Posterior cingulate gyrus (tissue), 11 donors: ENCODE measurements around the gene NRP2.

Experiments
- DNase-seq, 10 donors: peaks; one replicate each; pipeline versions ENCODE4 v3.0.0 to v3.0.0-alpha.2; 2020 to 2021; ENCODE audit warnings: mixed read lengths in 3 of 10
- intact Hi-C: fragments of 100-400 bp; cut with DNase I; formaldehyde crosslinking; loops from one replicate; pipeline ENCODE4 v1.15.1; 2023

Gene NRP2

GRCh38 chr2:205746420-205746785 is 64.1 kb downstream of the NRP2 start:
- intact Hi-C loops = no loop called here
- peak in 1 of 10 donors; percentile 83 for DNase-seq

GRCh38 chr2:205747829-205748386 is 65.6 kb downstream of the NRP2 start:
- intact Hi-C loops = no loop called here
- DNase-seq = no peak

DNA sequence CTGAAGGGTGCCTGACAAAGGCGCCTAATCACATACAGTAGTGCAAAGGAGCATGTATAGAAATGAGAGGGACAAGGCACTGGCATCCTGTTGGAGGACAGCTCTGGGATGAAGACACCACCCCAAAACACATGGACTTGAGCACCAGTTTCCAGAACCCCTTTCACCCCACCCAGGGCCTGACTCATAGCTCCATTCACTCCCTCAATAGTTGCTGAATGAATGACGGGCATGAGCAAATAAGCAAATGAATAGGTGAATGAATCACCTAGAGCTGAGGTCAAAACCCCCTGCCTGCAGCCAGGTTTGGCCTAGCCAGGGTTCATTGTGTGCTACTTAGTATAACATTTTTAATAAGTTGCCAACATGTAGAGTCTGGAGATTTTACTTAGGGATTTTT is 66.3 kb downstream of the NRP2 start:
- intact Hi-C loops = no loop called here
- DNase-seq = no peak

GRCh38 chr2:205749078-205749477 is 66.8 kb downstream of the NRP2 start:
- intact Hi-C loops = no loop called here
- no peak for DNase-seq

GRCh38 chr2:205750797-205751196 is 68.5 kb downstream of the NRP2 start:
- intact Hi-C loops = no loop called here
- peak in 1 of 10 donors; percentile 1 for DNase-seq

GRCh38 chr2:205751569-205752031 is 69.3 kb downstream of the NRP2 start:
- peak in 1 of 10 donors; percentile 0 for DNase-seq
- intact Hi-C loops = no loop called here

GRCh38 chr2:205752296-205752820 is 70.1 kb downstream of the NRP2 start:
- DNase-seq = peak in 2 of 10 donors; percentile 9 to 62
- intact Hi-C loops = no loop called here

GRCh38 chr2:205752924-205753323 is 70.6 kb downstream of the NRP2 start:
- no peak for DNase-seq
- intact Hi-C loops = no loop called here

- intact Hi-C loops = no loop called here
- DNase-seq = no peak
Measured at GRCh38 chr2:205754285-205754923, 72.1 kb downstream of the NRP2 start.

GRCh38 chr2:205754924-205755321 is 72.6 kb downstream of the NRP2 start:
- DNase-seq = peak in 1 of 10 donors; percentile 49
- intact Hi-C loops = no loop called here

- intact Hi-C loops = no loop called here
- DNase-seq = no peak
Measured at GRCh38 chr2:205755923-205756322, 73.6 kb downstream of the NRP2 start.

DNA sequence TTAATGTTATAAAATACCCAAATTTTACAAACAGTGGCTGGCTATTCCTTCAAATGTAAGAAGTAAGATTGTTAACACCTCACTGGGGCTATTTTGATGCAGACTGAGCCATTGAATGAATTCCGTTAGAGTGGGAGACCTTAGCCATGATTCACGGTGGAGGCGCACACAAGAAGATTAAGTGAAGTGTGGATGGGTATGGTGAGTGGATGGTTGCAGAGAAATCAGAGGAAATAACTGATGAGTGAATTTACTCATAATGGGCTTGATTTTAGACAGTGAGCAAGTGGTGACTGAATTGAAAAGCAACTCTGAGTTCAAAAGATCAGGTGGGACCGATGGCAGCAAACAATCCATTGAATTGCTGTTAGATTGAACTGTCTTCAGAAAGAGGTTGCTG is 75.0 kb downstream of the NRP2 start:
- DNase-seq = no peak
- intact Hi-C loops = no loop called here

DNA sequence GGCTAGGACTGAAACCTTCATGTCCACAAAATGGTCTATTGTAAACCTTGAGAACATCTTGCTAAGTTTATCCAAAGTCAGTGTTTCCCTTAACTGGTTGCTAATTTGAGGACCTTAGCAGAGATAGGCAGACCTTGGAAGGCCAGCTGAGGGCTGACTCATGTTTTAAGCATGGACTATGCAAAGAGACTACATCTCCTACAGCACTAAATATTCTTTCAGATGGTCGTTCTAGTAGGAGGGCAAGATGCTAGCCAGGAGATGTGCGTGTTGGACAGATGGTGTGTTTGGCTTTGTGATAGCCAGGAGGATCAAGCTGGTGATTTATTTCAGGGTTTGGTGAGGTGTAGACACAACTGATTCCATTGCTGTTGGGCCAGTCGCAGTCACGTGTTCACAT is 75.8 kb downstream of the NRP2 start:
- DNase-seq = peak in 1 of 10 donors; percentile 49
- intact Hi-C loops = no loop called here

- intact Hi-C loops = no loop called here
- no peak for DNase-seq
Measured at GRCh38 chr2:205758500-205758899, 76.2 kb downstream of the NRP2 start.

- intact Hi-C loops = no loop called here
- peak in 1 of 10 donors; percentile 39 for DNase-seq
Measured at GRCh38 chr2:205759257-205759656, 77.0 kb downstream of the NRP2 start.

DNA sequence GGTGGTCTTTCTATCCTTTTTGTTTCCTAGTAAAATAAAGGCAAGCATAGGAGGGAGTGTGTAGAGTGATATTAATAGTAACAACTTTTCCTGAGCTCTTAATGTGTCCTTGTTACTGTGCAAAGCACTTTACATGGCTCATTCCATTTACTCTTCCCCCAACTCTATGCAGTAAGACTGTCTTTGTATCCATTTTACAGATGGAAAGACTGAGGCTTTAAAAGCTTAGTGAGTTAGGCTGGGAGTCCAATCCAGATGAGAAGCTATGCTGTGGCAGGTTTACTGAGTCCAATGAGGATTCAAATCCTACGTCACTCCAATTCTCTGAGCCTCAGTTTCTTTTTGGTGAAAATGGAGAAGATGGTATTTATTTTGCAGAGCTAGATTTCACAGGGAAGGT is 77.4 kb downstream of the NRP2 start:
- intact Hi-C loops = no loop called here
- DNase-seq = no peak

DNA sequence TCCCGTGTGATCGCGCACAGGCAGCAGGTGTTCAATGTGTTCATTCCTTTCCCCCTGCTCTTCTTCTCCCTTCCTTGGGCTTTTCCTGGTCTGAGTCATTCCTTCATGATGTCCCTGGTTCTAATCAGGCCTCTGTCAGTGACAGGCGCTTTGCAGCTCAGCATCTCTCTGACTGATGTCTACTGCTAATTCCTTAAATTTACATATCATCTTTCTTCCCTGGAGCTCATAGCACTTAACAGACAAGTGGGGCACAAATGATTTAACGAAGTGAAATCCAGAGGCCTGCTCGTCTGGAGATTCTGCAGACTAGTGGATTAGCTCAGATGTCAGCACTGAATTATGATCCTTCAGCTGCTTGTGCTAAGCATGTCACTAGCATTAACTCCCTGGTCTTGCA is 77.9 kb downstream of the NRP2 start:
- intact Hi-C loops = no loop called here

DNA sequence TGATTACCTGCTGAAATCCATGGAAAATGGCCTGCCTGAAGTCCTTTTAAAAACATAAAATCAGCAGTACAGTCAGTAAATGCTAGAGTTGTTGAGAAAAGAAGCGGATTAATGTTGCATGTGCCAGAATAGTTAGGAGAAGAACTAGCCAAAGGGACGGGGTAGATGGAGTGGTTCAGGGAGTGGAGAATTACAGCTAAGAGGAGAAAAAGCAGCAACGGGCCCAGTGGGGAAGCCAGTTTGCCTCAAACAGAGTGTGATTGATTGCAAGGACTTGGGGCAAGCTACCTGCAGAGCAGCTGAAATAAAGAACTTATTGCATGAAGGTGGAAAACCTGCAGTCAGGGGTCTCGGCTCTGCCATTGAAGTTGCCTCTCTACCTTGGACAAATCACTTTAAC is 79.1 kb downstream of the NRP2 start:
- no peak for DNase-seq
- intact Hi-C loops = no loop called here

More for the DNA sequence above, 77.9 kb downstream of the NRP2 start:
- no peak for DNase-seq

- no peak for DNase-seq
- intact Hi-C loops = no loop called here
Measured at GRCh38 chr2:205762881-205763280, 80.6 kb downstream of the NRP2 start.

DNA sequence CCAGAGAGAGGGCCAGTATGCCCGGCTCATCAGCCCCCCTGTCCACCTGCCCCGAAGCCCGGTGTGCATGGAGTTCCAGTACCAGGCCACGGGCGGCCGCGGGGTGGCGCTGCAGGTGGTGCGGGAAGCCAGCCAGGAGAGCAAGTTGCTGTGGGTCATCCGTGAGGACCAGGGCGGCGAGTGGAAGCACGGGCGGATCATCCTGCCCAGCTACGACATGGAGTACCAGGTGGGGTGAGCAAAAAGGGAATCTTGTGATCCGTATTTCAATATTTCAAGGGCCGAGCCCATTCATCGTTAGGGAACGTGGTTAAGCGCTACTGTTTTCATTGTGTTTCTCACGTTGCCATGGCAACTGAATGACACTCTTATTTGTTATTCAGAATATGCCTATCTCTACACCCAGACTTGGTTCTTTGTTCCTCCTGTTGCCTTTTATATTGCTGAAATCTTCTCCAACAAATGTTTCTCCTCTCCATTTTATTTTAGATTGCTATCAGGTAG is 81.5 kb downstream of the NRP2 start:
- peak; percentile 34 to 94 (median 60) for DNase-seq
- intact Hi-C loops = loop anchor here (1.0 kb wide), 1 partner anchor 163 kb away; no protein-coding TSS in a partner anchor

DNA sequence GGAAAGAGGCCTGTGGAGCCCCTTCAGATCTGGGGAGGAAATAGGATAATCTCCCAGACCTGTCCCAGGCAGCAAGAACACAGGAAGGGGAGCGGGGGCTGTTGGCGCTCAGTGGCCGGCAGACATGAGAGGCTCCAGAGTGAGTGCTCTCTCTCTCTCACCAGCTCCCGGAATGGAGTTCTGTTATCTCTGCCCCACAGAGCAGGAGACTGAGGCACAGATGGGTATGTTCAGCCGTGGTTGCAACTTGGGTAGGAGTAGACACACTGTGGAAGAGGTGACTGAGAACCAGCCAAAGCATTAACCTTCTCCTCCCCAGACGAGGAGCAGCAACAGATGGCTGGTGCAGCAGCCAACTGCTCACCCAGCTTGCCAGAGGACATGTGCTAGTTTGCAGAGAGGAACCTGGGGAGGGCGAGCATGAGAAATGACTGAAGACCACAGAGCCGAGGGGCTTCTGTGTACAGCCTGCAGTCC is 82.0 kb downstream of the NRP2 start:
- intact Hi-C loops = loop anchor here (1.0 kb wide), 1 partner anchor 162 kb away; no protein-coding TSS in a partner anchor
- no peak for DNase-seq

- DNase-seq = no peak
- intact Hi-C loops = loop anchor here (5.0 kb wide), 1 partner anchor 182 kb away; no protein-coding TSS in a partner anchor
Measured at GRCh38 chr2:205765151-205765550, 82.8 kb downstream of the NRP2 start.
